ENCODE data around the gene APLN. TPM values are rescaled to one million over a fixed set of nuclear protein-coding genes. Genes with fewer than 3 reads are reported as not detected.
A peak's percentile ranks its signal among the peaks of the same experiment; 100 is the strongest.

Gene APLN
- total RNA-seq, 1 donor from 2014 or later = under 0.01 TPM

GRCh38 chrX:129650183-129650689 lies 4.5 kb downstream of the APLN start:
- H3K36me3 ChIP-seq (ENCODE audit: control insufficient read depth, insufficient read depth, low read length) = no peaks in the 10 kb centered on the region
- DNase-seq (ENCODE audit: low read depth) (no peak), FAIRE-seq (no peak)
- H3K4me3 ChIP-seq (ENCODE audit: low read depth, low read length) = no peak overlapping the region
- TF ChIP-seq CTCF (IDR thresholded peaks at IDR 0.05; ENCODE audit: insufficient read depth, low read length, severe bottlenecking) = no peak
- H3K27me3 ChIP-seq (ENCODE audit: control insufficient read depth, insufficient read depth, low read length) = no peaks in the 10 kb centered on the region

- Histone ChIP-seq H3K36me3 (ENCODE audit: control insufficient read depth, insufficient read depth, low read length) (no peaks in the 10 kb centered on the region), H3K27me3 (ENCODE audit: control insufficient read depth, insufficient read depth, low read length) (no peaks in the 10 kb centered on the region), H3K4me3 (ENCODE audit: low read depth, low read length) (no peak overlapping the region)
- no peak for TF ChIP-seq CTCF (IDR thresholded peaks at IDR 0.05; ENCODE audit: insufficient read depth, low read length, severe bottlenecking)
- peak; percentile 55 for FAIRE-seq
- DNase-seq (ENCODE audit: low read depth) = no peak
Observed at GRCh38 chrX:129649268-129650182, 5.2 kb downstream of the APLN start.

GRCh38 chrX:129648514-129649267 lies 6.1 kb downstream of the APLN start:
- FAIRE-seq = no peak
- Histone ChIP-seq H3K27me3 (ENCODE audit: control insufficient read depth, insufficient read depth, low read length) (no peaks in the 10 kb centered on the region), H3K36me3 (ENCODE audit: control insufficient read depth, insufficient read depth, low read length) (no peaks in the 10 kb centered on the region), H3K4me3 (ENCODE audit: low read depth, low read length) (no peak overlapping the region)
- TF ChIP-seq CTCF (IDR thresholded peaks at IDR 0.05; ENCODE audit: insufficient read depth, low read length, severe bottlenecking) = no peak
- DNase-seq (ENCODE audit: low read depth) = no peak

GRCh38 chrX:129647418-129648410 lies 7.0 kb downstream of the APLN start:
- H3K4me3 ChIP-seq (ENCODE audit: low read depth, low read length) = no peak overlapping the region
- TF ChIP-seq CTCF (IDR thresholded peaks at IDR 0.05; ENCODE audit: insufficient read depth, low read length, severe bottlenecking) = no peak
- DNase-seq (ENCODE audit: low read depth) (no peak), FAIRE-seq (no peak)
- H3K36me3 ChIP-seq (ENCODE audit: control insufficient read depth, insufficient read depth, low read length) = no peaks in the 10 kb centered on the region
- H3K27me3 ChIP-seq (ENCODE audit: control insufficient read depth, insufficient read depth, low read length) = no peaks in the 10 kb centered on the region

Data from bronchial epithelial cell (primary cell).